Astrocyte of the cerebellum (primary cell): ENCODE data around the gene MINK1.

Experiments
- DNase-seq: peaks from one replicate; pipeline ENCODE4 v3.0.0-alpha.2; 2011; ENCODE audit warnings: low read depth
- H3K4me3 ChIP-seq: 2 replicates; pipeline ENCODE4 v1.5.1; 2011; ENCODE audit warnings: mild to moderate bottlenecking, low read depth, low read length, moderate library complexity
- in situ Hi-C: cut with HindIII; loops from 2 replicates; pipeline ENCODE4 v1.10.0; 2017; ENCODE audit warnings: low sequenced_read_pairs
- TF ChIP-seq, protein P1 (sequence below): IDR thresholded peaks from 2 replicates; pipeline ENCODE4 v1.5.1; 2012; ENCODE audit warnings: low read length, low read depth, moderate library complexity, mild to moderate bottlenecking; ENCODE audit errors: missing control alignments

Gene MINK1

DNA sequence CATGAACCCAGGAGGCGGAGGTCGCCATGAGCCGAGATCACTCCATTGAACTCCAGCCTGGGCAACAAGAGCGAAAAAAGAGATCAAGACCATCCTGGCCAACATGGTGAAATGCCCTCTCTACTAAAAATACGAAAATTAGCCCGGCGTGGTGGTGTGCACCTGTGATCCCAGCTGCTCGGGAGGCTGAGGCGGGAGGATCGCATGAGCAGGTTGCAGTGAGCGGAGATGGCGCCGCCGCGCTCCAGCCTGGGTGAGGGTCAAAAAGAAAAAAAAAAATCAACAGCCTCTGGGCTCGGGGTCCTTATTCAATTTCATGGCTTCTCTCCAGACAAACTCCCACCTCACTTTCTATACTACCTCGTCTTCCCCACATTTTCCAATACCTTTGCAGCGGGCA is 95.7 kb downstream of the MINK1 start:
- no peak for DNase-seq
- TF ChIP-seq, protein P1, sequence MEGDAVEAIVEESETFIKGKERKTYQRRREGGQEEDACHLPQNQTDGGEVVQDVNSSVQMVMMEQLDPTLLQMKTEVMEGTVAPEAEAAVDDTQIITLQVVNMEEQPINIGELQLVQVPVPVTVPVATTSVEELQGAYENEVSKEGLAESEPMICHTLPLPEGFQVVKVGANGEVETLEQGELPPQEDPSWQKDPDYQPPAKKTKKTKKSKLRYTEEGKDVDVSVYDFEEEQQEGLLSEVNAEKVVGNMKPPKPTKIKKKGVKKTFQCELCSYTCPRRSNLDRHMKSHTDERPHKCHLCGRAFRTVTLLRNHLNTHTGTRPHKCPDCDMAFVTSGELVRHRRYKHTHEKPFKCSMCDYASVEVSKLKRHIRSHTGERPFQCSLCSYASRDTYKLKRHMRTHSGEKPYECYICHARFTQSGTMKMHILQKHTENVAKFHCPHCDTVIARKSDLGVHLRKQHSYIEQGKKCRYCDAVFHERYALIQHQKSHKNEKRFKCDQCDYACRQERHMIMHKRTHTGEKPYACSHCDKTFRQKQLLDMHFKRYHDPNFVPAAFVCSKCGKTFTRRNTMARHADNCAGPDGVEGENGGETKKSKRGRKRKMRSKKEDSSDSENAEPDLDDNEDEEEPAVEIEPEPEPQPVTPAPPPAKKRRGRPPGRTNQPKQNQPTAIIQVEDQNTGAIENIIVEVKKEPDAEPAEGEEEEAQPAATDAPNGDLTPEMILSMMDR, result no peak
- H3K4me3 ChIP-seq, result no peak overlapping the region
- in situ Hi-C loops, result no loop called here

DNA sequence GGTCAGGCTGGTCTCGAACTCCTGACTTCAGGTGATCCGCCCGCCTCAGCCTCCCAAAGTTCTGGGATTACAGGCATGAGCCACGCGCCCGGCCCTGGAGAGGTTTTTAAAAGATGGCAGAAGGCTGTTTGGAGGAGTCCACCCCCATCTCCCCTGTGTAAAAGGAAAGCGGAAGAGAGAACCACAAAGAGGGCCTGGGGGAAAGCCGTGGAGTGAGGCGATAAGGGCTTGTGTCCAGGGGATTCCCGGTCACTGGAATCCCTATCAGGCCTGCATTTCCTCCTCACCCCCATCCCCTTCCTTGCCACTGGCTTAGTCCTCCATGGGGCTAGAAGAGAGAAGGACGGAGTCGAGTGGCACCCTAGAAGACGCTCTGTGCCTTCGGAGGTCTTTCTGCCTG is 98.8 kb downstream of the MINK1 start, which contains the start of gene GP1BA:
Gene GP1BA (plus strand): TSS at position 315 of the 400 bp plus-strand sequence. CDS start 328 bp downstream, outside the sequence.
- in situ Hi-C loops, result no loop called here
- TF ChIP-seq, protein P1, result no peak
- H3K4me3 ChIP-seq, result no peak within 1 kb of the TSS
- no peak for DNase-seq

DNA sequence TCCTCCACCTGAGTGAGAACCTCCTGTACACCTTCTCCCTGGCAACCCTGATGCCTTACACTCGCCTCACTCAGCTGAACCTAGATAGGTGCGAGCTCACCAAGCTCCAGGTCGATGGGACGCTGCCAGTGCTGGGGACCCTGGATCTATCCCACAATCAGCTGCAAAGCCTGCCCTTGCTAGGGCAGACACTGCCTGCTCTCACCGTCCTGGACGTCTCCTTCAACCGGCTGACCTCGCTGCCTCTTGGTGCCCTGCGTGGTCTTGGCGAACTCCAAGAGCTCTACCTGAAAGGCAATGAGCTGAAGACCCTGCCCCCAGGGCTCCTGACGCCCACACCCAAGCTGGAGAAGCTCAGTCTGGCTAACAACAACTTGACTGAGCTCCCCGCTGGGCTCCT is 99.6 kb downstream of the MINK1 start:
- no peak overlapping the region for H3K4me3 ChIP-seq
- no peak for DNase-seq
- in situ Hi-C loops, result no loop called here
- TF ChIP-seq, protein P1, result no peak

DNA sequence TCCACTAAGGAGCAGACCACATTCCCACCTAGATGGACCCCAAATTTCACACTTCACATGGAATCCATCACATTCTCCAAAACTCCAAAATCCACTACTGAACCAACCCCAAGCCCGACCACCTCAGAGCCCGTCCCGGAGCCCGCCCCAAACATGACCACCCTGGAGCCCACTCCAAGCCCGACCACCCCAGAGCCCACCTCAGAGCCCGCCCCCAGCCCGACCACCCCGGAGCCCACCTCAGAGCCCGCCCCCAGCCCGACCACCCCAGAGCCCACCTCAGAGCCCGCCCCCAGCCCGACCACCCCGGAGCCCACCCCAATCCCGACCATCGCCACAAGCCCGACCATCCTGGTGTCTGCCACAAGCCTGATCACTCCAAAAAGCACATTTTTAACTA is 100.5 kb downstream of the MINK1 start:
- H3K4me3 ChIP-seq, result no peak overlapping the region
- DNase-seq, result no peak
- TF ChIP-seq, protein P1, result no peak
- in situ Hi-C loops, result no loop called here

DNA sequence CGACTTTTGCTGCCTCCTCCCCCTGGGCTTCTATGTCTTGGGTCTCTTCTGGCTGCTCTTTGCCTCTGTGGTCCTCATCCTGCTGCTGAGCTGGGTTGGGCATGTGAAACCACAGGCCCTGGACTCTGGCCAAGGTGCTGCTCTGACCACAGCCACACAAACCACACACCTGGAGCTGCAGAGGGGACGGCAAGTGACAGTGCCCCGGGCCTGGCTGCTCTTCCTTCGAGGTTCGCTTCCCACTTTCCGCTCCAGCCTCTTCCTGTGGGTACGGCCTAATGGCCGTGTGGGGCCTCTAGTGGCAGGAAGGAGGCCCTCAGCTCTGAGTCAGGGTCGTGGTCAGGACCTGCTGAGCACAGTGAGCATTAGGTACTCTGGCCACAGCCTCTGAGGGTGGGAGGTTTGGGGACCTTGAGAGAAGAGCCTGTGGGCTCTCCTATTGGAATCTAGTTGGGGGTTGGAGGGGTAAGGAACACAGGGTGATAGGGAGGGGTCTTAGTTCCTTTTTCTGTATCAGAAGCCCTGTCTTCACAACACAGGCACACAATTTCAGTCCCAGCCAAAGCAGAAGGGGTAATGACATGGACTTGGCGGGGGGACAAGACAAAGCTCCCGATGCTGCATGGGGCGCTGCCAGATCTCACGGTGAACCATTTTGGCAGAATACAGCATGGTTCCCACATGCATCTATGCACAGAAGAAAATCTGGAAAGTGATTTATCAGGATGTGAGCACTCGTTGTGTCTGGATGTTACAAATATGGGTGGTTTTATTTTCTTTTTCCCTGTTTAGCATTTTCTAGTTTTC is 101.2 kb downstream of the MINK1 start:
- TF ChIP-seq, protein P1, result peak; percentile 63
- in situ Hi-C loops, result no loop called here
- no peak overlapping the region for H3K4me3 ChIP-seq
- DNase-seq, result no peak

DNA sequence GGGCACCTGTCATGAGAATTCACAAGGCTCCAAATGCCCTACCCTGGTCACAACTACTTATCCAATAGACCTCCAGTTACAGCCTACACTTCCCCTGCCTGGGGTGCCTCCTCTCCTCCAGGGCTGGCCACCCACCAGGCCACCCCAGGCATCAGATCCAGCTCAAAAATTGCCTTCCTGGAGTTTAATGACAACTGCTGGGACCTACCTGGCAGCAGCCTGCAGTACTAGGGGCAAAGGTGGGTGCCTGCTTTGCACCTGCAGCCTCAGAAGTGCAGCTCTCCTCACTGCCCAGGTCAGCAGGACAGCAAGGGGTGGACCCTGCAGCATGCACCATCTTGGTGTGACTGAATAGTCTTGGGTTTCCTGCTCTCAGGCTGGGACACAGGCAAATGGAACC is 102.5 kb downstream of the MINK1 start:
- no peak overlapping the region for H3K4me3 ChIP-seq
- TF ChIP-seq, protein P1, result no peak
- DNase-seq, result no peak
- in situ Hi-C loops, result no loop called here
